GM19468 (cell line): Measurements from ENCODE around the gene DBF4.
A peak's percentile ranks its signal among the peaks of the same experiment; 100 is the strongest.
"Not testable (repeated sequence)": the region's sequence is repeated elsewhere in the genome, so short reads cannot be mapped to it uniquely, and the experiment has no call there.

Source experiments
- ATAC-seq: cut with Tn5 transposase; IDR thresholded peaks from one replicate; pipeline ENCODE4 v1.9.1; 2021; ENCODE audit warnings: mild to moderate bottlenecking, moderate library complexity, moderate number of reproducible peaks; ENCODE audit not compliant: unreplicated experiment; ENCODE audit errors: extremely low read depth

Gene DBF4

GRCh38 chr7:87882151-87882937 lies 6.1 kb downstream of the DBF4 start:
- no peak for ATAC-seq

GRCh38 chr7:87885018-87885417 lies 8.7 kb downstream of the DBF4 start:
- ATAC-seq, result no peak

GRCh38 chr7:87886875-87887274 lies 10.6 kb downstream of the DBF4 start:
- ATAC-seq, result no peak

- ATAC-seq, result no peak
Observed at GRCh38 chr7:87895363-87895762, 19.1 kb downstream of the DBF4 start.

GRCh38 chr7:87899255-87899654 lies 23.0 kb downstream of the DBF4 start:
- ATAC-seq, result no peak

- not testable (repeated sequence) for ATAC-seq
Observed at GRCh38 chr7:87907136-87907906, 31.0 kb downstream of the DBF4 start.

- not testable (repeated sequence) for ATAC-seq
Observed at GRCh38 chr7:87908814-87909213, 32.5 kb downstream of the DBF4 start.

GRCh38 chr7:87912121-87912520 lies 35.8 kb downstream of the DBF4 start:
- ATAC-seq, result no peak

- ATAC-seq, result no peak
Observed at GRCh38 chr7:87918740-87919139, 42.4 kb downstream of the DBF4 start.

- no peak for ATAC-seq
Observed at GRCh38 chr7:87919875-87920274, 43.6 kb downstream of the DBF4 start.

GRCh38 chr7:87920578-87920977 lies 44.3 kb downstream of the DBF4 start:
- no peak for ATAC-seq

- not testable (repeated sequence) for ATAC-seq
Observed at GRCh38 chr7:87922759-87923395, 46.6 kb downstream of the DBF4 start.

- ATAC-seq, result peak; percentile 95
Observed at GRCh38 chr7:87926581-87927461, 50.5 kb downstream of the DBF4 start.

GRCh38 chr7:87933605-87933952 lies 57.3 kb downstream of the DBF4 start:
- ATAC-seq, result no peak

- peak; percentile 97 for ATAC-seq
Observed at GRCh38 chr7:87933953-87934698, 57.8 kb downstream of the DBF4 start, which contains the start of gene ADAM22. TSS of gene ADAM22 (plus strand) at chr7:87934251. CDS start at chr7:87934466, 215 bp downstream.

GRCh38 chr7:87934699-87935383 lies 58.5 kb downstream of the DBF4 start:
- ATAC-seq, result no peak

- no peak for ATAC-seq
Observed at GRCh38 chr7:87935384-87935706, 59.1 kb downstream of the DBF4 start.

GRCh38 chr7:87941138-87941537 lies 64.8 kb downstream of the DBF4 start:
- ATAC-seq, result no peak

GRCh38 chr7:87944547-87944946 lies 68.3 kb downstream of the DBF4 start:
- ATAC-seq, result no peak
